HG03558 (cell line): ENCODE measurements around the gene ASPSCR1.

Experiments
- ATAC-seq: cut with Tn5 transposase; IDR thresholded peaks from one replicate; pipeline ENCODE4 v1.9.1; 2021; ENCODE audit warnings: moderate number of reproducible peaks; ENCODE audit not compliant: unreplicated experiment; ENCODE audit errors: extremely low read depth

ASPSCR1 gene

DNA sequence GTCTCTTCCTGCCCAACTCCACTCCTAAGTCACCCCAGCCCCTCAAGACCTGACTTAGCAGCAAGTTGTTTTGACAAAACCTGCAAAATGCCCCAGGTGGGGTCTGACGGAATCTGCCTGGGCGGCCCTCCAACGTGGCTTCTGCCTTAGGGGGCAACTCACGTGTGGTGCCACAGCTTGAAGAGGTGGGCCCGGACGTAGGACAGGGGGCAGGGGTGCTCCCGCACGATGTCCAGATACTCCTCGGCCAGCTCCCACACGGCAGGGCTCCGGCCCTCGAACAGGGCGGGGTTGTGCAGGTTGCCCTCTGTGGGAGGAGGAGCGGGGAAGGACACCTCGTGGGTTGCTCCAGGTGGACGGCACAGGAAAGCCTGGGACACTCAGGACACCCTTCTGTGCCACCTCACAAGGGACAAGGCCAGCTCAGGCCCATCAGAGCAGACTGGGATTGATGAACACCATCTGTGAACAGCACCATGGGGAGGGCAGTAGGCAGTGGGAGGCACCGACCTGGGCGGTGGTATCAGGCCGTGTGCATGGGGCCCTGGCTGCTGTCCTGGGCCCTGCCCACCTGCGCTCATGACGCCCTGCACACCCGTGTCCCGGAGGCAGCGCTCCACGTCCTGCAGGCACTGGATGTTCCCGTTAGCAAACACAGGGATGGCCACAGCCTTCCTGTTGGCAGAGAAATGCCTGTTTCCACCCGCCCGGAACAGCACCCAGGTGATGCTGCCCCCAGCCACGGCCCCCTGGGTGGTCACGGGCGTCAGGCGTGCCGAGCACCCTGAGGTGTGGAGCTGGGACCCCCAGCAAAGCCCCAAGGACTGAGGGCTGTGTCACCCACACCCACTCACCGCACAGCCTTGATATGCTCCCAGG, 83.9 kb downstream of the ASPSCR1 start:
- no peak for ATAC-seq

DNA sequence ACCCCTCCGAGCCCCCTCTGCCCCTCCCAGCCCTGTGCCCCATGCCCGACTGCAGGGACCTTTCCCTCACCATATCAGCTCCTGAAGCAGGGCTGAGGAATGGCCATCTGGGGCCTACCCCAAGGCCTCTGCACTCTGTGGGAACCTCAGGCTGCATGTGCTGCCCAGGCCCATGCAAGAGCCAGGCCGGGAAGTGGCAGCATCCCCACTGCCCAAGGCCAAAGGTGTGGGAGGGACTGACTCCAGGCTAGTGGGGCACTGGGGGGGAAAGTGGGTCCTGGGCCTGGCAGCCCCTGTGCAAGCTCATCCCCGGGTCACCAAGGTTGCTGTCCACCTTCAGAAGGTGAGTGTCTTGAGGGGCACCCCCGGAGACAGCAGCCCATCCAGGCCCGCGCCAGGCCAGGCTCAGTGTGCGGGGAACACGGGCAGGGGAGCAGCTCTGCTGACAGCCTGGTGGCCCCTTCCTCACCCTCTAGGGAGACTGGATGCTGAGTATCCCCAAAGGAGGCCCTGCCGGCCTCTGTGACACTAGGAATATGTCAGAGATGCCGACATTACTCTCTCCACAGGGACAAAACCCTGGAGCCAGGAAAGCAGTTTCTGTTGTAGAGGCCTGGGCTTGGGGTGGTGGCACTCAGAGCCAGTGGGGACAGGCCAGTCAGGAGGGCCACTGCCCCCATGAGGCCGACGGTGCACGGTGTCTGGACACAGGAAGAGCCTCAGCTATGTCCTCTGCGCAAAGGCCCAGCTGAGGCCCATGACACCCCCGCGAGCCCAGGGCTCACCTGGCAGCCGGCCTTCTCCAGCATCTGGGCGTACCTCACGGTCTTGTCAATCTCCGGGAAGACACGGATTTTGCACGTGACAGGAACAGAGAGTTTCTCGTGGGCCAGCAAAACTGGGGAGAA, 84.9 kb downstream of the ASPSCR1 start:
- no peak for ATAC-seq

DNA sequence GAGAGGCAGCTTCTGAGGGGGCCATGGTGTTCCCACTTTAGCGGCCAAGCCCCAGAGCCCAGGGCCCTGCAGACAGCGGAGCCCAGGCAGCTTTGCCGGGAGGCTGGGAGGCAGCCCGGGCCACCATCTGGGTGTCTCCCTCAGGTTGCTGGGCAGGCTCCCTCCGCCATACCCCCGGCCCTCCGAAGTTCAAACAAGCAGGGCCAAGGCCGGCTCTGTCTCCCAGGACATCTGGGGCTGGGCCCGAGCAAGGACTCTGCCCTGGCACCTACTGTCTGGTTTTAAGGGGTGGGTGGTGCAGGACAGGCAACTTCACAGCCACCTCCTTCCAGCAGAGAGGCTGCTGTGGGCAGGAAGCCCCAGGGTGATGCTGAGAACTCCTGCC, 85.5 kb downstream of the ASPSCR1 start:
- no peak for ATAC-seq

DNA sequence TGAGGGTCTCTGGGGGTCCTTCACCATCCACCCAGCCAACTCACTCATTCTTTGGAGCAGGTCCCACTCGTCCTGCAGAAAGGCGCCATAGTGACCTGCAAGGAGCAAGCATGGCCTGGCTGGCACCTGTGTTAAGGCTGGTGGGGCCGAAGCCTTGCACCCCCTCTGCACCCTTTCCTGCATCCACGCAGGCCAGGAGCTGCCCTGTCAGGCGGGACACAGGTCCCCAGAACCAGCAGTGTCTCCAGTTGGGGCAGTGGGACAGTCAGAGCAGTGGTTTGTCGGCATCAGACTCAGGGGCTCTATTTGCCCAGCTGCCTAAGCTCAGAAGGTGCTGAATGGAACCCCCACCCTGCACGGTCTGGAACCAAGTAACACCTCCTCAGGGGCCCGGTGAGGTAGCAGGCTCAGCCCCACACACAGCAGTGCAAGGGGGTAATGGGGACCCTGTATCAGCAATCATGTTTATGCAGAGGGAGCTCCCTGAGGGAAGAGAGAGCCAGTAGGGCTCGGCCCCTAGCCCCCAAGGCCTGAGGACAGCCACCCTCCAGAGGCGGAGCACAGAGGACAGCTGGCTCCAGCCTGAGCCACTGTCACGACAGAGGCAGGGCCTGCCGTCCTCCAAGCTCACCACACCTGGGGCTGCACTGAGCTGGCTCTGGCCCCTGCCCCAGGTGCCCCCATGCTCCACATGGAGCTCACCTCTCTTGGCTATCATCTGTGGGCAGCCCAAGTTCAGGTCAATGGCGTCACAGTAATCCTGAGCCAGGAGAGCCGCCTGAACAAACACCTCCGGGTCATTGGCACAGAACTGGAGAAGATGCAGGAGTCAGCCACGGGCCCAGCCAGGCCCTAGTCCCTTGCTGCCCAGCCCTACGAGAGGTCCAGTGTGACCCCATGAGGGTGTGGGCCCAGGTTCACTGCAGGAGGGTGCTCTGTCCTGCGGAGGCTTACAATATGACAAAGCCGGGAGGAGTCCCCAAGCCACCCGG, 86.3 kb downstream of the ASPSCR1 start:
- ATAC-seq, result no peak

DNA sequence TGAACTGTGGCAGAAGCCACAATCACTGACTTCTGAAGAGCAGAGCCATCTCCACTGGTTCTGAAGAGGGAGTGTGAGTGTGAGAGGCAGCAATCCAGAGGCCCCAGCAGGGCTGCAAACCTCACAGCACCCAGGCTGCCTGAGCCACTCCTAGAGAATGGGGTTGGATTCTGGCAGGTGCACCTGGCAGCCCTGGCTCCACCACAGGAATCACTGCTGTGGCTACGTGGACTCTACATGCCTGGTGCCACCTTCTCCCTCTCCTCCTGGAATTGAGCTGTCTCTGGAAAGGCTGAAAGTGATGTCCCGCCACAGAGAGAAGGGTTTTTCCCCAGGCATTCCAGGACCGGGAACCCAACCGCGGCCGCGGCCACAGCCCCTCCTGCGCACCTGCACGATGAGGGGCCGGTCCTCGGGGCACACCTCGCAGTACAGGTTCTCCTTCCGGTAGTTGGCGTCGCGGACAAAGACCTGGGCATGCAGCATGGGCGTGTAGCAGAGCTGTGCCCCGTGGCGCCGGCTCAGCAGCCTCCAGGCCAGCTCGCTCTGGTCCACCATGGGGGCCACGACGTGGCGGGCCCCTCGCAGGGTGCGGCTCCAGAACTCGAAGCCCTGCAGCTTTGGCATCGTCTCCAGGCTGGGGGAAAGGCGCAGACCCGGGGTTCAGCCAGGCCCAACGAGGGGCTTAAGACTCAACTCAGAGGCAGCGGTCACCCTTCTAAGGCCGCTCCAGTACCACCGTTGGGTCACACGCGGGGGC, 87.2 kb downstream of the ASPSCR1 start:
- ATAC-seq, result no peak

DNA sequence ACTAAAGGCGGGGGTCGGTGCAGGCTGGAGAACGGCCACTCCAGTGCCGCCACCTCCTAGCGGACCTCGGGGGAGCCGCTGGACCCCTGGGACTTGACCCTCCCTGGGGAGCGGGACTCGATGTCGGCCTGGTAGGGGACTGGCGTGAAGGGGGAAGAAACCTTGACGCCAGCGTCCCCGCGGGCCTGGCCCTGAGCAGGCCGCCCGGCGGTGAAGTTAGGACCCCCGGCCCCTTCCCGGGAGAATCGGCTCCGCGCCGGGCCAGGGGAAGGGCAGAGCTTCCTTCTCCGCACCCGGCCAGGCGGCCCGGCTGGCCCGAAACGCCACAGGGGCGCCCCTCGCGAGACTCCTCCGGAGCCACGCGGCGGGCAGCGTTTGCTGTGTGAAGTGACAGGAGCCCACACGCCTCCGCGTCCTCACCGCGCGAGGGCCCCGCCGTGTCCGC, 87.8 kb downstream of the ASPSCR1 start:
- no peak for ATAC-seq

DNA sequence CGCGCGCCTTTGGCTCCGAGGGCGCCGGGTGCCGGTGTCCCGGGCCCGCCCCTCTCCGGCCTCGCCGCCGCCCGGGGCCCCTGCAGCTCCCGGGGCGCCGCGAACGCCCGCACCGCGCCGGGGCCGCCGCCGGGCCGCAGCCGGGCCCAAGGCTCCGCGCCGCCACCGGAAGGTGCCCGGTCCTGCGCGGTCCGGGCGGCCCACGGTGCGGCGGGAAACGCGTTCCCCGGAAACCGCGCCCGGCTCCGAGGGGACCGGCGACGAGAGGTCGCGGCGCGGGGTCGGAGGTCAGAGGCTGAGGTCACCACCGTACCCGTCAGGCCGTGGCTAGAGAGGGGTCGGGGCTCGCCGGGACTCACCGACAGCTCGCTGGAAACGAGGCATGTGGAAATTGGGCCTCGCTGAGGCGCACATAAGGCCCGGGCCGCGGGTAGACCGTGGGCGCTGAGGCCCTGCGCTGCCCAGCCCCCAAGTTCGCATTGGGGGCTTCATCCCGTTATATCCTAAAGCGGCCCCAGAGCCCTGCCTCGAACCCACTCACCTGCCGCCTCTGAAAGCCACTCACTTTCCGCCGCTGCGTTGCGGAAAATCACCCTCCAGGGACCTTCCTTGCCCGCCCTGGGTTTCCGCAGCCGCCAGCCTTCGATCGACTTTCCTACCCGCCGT, 88.3 kb downstream of the ASPSCR1 start, which contains the start of gene DUS1L:
TSS of gene DUS1L (minus strand) at position 167 of the 666 bp plus-strand sequence. CDS start 745 bp downstream, outside the sequence.
- no peak for ATAC-seq
